Uterus (tissue), 2 donors: ENCODE results near the gene BPGM.

ENCODE experiments used
- CTCF ChIP-seq, 4 experiments: fragments of 200-600 bp in 2 of 4; fragments of 450-650 bp in 2 of 4; sonication (generic) in 2 of 4; IDR thresholded peaks; one replicate each; pipeline ENCODE4 v1.5.1; 2016 to 2019; ENCODE audit warnings: antibody characterized with exemption in 4 of 4, mild to moderate bottlenecking in 2 of 4, moderate library complexity in 1 of 4
- POLR2A ChIP-seq, 2 donors: fragments of 450-650 bp; IDR thresholded peaks; one replicate each; pipeline ENCODE4 v1.6.1; 2016; ENCODE audit warnings: antibody characterized with exemption in 2 of 2, mild to moderate bottlenecking in 1 of 2, moderate library complexity in 1 of 2

DNA sequence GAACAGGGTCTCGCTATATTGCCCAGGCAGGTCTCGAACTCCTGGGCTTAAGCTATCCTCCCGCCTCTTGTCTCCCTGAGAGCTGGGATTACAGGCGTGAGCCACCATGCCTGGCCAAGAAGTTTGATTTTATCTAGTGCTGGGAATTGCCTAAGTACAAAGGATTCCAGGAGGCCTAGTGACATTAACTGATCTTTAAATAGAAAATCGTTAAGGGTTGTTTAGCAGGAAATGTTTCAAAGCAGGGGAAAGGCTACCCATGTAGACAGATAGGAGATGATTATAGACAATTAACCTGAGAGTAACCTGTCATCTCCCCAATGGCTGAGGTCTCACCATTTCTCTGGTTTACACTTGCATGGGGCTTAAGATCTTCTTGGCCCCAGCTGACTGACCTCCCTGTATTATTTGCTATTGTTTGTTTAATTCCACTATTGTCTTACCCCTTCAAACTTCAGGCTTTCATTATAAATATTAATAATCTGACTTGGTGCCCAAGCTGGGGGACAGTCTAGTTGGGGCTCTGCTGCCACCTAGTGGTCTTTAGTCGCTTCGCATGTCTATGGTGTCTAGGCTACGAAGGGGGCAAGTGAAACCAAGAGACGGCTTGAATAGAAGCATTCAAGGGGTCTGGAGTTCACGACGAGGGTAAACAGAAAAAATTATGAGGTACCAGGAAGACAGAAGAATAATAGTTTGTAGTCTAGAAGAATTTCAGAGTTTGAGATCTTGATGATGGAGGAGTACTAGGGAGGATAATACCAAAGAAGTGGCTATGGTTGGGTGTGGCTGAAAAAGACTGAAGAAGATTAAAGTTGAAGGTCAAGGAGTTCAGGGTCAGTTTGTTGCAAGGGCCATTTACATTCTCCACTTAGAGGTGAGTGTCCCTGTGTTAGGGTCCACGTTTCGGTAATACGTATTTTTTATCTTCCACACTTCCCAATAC, 40.4 kb upstream of the BPGM start:
- peak; percentile 67 to 87 (median 79) for TF ChIP-seq CTCF (IDR thresholded peaks at IDR 0.05)
- no peak for TF ChIP-seq POLR2A (IDR thresholded peaks at IDR 0.05)
